ENCODE data around the gene SEMA4G. TPM values are rescaled to one million over a fixed set of nuclear protein-coding genes. Genes with fewer than 3 reads are reported as not detected.

Gene SEMA4G, protein sequence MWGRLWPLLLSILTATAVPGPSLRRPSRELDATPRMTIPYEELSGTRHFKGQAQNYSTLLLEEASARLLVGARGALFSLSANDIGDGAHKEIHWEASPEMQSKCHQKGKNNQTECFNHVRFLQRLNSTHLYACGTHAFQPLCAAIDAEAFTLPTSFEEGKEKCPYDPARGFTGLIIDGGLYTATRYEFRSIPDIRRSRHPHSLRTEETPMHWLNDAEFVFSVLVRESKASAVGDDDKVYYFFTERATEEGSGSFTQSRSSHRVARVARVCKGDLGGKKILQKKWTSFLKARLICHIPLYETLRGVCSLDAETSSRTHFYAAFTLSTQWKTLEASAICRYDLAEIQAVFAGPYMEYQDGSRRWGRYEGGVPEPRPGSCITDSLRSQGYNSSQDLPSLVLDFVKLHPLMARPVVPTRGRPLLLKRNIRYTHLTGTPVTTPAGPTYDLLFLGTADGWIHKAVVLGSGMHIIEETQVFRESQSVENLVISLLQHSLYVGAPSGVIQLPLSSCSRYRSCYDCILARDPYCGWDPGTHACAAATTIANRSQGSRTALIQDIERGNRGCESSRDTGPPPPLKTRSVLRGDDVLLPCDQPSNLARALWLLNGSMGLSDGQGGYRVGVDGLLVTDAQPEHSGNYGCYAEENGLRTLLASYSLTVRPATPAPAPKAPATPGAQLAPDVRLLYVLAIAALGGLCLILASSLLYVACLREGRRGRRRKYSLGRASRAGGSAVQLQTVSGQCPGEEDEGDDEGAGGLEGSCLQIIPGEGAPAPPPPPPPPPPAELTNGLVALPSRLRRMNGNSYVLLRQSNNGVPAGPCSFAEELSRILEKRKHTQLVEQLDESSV
- total RNA-seq = 0.54 TPM

DNA sequence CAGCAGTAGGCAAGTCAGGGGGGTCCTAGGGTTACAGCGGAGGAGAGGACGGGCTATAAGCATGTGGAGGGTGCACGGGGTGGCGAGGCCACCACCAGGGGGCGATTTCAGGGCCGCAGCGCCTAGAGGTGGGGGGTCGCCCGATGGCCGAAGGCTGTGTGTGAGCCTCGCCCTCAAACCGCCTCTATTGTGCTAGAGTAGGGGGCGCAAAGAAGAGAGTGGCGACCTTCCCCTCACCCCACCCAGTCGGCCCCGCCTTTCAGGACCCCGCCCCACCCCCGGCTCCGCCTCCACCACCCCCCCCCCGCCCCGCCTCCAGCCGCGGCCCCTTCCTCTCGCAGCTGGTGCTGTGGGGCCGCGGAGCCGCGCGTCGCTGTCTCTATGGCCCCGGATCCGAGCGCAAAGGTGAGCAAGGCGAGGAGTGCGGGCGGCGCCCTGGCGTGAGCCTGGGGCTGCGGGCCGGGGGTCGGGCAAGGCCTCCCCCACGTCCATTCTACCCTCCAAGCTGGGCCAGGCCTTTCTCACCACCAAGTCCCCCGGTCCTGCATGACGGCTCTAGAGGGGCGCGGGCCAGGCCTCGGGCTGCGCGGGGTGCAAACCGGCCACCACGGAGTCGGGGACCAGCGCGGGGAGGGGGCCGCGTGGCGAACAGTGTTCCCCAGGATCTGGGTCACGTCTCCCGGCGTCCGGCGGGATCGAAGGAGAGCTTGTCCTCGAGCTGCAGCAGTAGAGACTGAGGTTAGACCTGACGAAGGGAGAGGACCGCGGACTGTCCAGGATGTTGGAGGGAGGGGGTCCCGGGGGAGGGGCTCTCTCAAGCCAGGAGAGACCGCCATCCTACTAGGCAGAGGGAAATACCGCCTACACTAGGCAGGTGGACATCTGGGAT is at the start of gene SEMA4G:
TSS of gene SEMA4G (plus strand) at position 318 of the 889 bp plus-strand sequence. CDS start 3,409 bp downstream, outside the sequence.
- DNase-seq (ENCODE audit: low read depth in 2 of 3, low spot score in 2 of 3) = peak in 2 of 3 donors; percentile 54 to 60

DNA sequence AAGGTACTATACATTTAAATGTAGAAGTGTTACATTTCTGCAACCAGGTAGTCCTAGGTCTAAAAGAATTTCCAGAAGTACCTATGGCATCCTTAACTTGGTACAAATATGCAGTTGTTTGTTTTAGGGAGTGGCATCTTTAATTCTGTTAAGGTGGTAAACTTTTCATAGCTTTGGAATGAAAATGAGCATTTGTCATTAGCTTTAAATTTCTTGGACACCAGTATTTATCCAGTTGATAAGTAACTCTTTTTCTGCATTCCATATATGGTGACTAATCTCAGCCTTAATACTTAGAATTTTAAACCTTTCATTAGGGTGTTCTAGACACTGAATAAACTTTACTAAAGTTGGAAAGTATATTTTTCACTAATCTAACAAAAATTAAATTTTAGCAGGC is 45.7 kb upstream of the SEMA4G start:
- no peak for DNase-seq (ENCODE audit: low read depth in 2 of 3, low spot score in 2 of 3)

DNA sequence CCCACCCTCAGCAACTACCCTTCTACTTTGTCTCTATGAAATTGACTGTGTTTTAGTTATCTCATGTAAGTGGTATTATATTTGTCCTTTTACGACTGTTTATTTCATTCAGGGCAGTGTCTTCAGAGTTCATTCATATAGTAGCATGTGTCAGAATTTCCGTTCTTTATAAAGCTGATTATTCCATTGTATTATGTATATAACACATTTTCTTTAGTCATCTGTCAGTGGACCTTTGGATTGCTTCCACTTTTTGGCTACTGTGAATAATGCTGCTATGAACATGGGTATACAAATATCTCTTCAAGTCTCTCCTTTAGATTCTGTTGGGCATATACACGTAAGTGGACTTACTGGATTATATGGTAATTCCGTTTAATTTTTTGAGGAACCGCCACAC is 42.0 kb upstream of the SEMA4G start:
- DNase-seq (ENCODE audit: low read depth in 2 of 3, low spot score in 2 of 3) = no peak

DNA sequence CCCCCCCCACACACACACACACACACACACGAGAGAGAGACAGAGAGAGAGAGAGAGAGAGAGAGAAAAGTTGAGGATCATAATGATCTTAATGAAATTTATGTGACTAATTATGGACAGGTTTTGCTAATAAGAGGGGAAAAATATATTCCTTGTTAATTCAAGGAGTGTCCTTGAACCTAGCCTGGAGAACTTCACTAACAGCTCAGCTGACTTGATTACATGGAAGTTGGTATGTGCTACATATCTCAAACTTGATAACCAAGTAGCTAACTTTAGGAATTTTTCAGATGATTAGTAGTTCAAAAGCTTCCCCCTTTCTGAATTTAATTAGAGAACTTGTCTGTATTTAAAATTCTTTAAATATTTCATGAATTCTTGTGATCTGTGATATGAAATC is 41.3 kb upstream of the SEMA4G start:
- no peak for DNase-seq (ENCODE audit: low read depth in 2 of 3, low spot score in 2 of 3)

DNA sequence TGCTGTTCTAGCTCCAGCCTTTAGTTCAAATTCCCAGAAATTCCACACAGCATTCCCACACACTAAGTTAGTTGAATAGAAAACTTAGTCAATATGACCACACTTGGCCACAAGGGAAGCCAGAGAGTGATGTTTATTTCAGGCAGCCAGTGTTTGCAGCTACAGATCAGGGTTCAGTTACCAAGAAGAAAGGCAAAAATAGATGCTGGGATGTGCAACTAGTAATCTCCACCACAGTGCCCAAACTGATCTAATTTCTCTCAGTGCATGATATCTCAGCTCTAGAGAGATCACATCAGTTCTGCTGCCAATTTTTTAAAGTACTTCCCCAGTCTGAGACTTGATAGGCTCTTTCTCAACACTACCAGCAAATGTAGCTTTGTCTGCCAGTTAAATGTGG is 38.9 kb upstream of the SEMA4G start:
- DNase-seq (ENCODE audit: low read depth in 2 of 3, low spot score in 2 of 3) = no peak

DNA sequence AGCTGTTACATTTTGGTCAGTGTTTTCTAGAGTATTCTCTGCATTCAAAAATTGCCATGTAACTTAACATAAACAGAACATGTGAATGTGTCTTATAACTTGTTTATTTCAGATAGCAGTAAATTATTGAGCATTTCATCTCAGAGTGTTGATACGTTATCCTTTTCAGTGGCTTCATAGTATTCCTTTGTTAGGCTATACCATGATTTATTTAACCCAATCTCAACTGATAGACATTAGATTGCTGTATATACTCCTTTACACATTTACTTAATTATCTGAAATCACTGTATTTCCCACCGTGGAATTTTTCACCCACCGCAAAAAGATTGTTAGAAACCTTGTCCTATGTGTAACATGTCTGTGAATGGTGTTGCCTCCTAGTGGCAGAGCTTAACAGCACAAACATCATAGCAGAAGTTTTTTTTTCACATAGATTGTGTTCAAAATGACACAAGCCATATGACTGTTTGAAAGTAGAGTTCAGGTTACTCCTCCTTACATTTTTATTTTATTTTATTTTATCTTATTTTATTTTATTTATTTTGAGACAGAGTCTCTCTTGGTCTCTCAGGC is 35.1 kb upstream of the SEMA4G start:
- peak in 2 of 3 donors; percentile 14 to 33 for DNase-seq (ENCODE audit: low read depth in 2 of 3, low spot score in 2 of 3)

DNA sequence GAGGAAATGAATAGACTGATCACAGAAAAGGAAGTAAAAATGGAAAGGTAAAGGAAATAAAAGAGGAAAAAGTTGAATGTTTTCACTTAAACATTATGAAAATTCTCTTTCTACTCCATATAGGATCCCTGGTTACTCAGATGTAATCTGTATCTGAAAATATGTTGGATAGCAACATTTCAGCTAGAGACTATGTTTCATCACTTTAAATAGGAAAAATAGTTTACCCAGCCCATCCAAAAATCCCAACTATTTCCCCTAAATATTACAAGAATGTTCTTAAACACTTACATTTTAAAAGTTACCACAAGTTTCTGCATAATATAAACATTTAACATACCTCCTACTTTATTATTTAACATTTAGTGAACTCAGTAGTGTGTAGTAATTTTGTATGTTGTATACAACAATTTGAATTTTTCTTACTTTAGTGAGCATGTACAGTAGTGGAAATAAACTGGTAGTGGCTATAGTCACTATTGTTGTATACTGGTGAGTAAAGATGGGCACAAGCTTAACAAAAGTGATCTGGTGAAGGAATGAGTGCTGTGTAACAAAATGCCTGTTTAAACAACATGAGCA is 29.4 kb upstream of the SEMA4G start:
- DNase-seq (ENCODE audit: low read depth in 2 of 3, low spot score in 2 of 3) = no peak

DNA sequence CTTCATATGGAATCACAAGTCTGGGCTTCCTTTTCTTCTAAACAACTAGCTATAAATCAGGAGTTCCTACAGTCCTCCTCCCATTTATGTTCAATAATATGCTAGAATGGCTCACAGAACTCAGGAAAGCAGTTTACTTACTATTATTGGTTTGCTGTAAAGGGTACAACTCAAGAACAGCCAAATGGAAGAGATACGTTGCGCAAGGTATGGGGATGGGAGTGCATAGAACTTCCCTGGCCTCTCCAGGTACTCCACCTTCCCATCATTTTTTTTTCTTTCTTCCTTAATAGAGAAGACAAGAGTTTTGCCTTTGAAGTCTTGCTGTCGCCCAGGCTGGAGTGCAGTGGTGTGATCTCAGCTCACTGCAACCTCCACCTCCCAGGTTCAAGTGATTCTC is 27.1 kb upstream of the SEMA4G start:
- no peak for DNase-seq (ENCODE audit: low read depth in 2 of 3, low spot score in 2 of 3)

DNA sequence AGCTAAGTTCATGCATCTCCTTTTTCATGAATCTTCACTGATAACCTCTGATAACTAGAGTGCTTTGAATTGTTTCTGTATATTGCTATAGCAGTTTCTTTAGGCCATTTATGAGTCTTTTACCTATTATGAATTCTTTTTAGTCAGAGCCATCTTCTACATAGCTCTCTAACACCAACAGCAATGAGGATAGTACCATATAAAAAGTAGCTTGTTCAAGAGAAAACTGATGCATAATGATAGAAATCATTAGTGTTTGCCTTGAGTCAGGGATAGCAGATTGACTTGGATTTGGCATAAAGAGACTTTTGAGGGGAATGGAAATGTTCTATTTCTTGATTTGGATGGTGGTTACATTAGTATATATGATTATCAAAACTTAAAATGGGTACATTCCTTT is 25.8 kb upstream of the SEMA4G start:
- DNase-seq (ENCODE audit: low read depth in 2 of 3, low spot score in 2 of 3) = no peak

DNA sequence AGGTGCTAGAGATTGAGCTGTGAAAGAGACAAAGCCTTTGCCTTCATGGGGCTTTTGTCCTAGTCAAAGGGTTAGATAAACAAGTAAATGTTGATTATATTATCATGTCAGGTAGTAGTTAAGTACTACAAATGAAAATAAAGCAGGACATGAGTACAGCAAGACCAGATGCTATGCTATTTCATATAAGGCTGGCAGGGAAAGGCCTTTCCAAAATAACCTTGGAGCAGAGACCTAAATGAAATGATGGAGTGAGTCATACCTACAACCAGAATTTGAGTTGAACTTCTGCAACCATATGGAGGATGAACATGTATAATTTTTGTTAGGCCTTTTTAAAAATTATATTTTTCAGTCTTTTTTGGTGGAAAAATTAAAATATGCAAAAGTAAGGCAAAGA is 23.6 kb upstream of the SEMA4G start:
- DNase-seq (ENCODE audit: low read depth in 2 of 3, low spot score in 2 of 3) = no peak

DNA sequence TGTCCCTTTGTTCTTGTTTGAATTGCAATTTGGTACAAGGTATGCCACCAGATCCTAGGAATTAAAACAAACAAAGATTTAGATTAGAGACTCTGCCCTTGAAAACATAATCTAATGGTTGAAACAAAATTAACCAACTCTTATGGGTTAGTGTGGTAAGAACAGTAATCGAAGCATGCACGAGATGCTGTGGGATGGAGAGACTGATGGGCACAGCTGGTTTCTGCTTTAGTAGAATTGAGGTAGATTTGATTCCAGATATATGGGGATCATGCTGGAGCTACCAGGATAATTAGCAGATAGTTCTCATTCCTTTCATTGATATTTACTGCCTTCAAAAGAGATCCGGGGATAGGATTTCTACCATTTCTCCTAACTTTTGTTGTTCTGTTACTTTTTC is 20.4 kb upstream of the SEMA4G start:
- DNase-seq (ENCODE audit: low read depth in 2 of 3, low spot score in 2 of 3) = no peak

DNA sequence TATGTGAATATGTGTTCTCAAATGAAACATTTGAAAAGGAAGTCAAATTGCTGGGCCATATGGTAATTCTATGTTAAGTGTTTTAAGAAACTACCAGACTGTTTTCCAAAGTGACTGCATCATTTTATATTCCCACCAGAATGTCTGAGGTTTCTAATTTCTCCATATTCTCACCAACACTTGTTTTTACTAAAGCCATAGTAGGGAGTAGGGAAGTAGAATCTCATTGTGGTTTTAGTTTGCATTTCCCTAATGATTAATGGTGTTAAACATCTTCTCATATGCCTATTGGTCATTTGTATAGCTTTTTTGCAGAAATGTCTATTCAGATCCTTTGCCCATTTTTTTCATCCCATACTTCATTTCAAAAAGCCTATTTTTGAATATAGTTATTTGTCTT is 9.1 kb upstream of the SEMA4G start:
- no peak for DNase-seq (ENCODE audit: low read depth in 2 of 3, low spot score in 2 of 3)

DNA sequence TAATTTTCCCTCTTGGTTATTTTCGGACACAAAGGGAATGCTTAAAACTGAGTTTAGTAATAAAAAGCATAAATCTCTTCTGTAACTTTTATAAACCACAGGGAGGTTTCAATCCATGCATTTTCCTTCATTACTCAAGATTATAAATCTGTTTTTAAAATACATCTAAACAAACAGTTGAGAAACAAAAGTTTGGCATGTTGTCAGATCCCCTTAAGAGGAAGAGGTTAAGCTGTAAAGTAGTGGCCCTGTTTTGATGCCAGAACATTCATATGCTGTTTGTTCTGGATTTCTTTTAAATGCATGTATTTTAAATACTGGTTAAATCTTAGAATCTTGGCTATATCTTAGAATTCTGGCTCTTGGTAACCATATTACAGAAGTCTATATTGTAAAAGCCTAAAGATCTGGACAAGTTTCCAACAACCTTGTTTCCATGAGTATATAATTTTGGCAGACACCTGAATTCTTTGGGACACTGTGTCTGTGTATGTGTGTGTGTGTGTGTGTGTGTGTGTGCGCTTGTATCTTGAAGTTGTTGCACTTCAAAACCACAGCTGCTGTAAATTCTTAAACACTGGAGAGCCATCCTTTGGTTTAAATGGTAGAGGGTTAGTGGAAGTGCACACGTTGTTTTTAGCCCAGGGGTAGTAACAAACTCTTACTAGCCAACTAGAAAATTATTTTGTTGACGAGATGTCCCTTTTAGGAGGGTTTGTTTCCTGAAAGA is 6.8 kb upstream of the SEMA4G start:
- DNase-seq (ENCODE audit: low read depth in 2 of 3, low spot score in 2 of 3) = no peak

DNA sequence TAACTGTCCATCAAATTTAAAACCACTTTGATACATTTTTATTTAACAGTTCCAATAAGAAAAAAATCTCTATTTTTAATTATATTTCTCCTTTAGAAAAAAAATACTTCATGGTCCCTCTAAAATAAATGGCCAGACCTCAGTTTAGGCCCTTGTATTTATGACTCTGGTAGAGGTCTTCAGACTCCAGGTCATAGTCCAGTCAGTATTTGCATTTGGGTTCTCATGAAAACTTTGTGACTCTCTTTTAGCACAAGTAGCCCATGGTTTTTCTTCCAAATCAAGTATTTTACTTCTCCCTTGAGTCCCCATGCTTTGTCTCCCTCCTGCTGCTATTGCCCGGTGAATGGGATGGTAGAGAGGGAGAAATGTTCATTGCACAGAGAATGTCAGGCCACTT is 5.5 kb upstream of the SEMA4G start:
- DNase-seq (ENCODE audit: low read depth in 2 of 3, low spot score in 2 of 3) = no peak

DNA sequence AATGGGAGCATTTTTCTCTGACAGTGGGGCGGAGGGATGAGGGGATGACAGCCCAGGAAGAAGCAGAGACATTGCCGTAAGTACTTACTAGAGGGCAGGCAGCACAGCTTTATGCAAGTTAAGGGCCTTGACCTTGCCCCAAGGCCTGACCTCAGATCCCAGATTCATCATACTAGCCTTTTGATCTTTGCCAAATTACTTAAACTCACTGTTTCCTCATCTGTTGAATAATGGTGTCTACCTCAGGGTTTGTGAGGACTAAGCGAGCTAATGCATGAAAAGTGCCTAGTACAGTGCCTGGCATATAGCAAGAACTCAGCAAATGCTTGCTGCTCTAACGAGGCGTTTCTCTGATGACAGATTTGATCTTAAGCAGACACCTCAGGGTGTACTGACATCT is 3.5 kb upstream of the SEMA4G start:
- DNase-seq (ENCODE audit: low read depth in 2 of 3, low spot score in 2 of 3) = no peak

DNA sequence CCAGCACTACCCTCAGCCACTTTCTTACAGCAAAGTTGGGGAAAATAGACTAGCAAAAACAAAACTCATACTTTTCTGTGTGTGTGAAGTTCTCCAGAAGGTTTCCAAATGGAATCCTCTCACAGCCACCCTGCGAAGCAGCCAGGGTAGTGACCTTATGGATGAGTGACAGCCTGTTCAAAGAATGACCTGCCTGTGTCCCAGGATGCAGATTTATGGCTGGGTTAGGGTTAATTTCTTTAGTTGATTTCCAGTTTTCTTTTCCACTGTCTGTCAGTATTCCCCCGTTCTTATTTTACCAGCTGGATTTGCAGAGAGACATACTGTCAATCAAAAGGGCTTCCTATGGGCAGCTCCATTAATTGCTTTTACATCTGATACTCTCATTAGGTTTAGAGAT is 2.4 kb upstream of the SEMA4G start:
- no peak for DNase-seq (ENCODE audit: low read depth in 2 of 3, low spot score in 2 of 3)

DNA sequence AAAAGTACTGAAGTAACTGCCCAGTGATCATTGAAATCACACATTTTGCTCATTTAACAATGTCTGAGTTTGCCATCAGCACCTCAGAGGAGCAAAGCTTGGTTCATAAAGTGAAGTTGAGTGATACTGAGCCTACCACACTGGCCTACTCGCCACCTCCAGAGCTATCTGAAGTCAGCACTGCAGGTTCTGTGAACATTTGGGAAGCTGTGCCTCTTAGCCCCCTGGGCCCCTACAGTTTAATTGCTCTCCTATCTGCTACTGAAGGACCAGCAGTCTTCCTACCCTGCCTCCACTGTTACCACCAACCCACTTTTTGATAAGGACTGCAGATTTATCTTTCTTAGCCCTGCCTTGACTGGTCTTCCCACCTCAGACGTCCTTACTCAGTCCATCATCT is 2.0 kb upstream of the SEMA4G start:
- DNase-seq (ENCODE audit: low read depth in 2 of 3, low spot score in 2 of 3) = no peak

DNA sequence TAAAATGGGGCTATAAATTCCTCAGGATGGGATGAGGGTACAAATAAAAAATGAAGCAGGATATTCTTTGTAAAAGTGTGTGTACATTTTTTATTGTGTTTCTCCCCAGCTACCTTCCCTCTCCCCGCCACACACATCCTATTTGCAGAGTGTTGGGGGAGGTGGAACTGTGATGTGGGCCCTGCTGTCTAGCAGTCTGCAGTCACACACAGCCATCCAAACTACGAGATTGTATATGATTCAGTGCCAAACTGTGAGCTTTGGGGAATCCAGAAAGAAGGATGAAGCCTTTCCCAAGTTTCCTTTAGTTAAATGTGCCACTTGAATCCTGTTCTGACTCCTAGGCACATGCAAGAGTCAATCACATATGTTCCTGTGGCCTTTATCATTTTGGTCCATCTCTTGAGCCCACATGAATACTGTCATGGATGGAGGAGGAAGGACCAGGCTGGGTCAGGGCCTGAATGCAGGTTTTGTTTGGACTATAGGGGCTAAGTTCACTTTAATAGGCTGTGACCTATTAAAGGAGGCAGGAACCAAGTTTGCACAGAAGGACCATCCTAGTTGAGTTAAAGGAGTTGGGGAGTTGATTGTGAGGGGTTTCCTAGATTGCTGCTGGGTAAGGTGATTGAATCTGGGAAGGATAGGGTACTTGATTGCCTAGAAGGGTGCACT is 1.1 kb upstream of the SEMA4G start:
- no peak for DNase-seq (ENCODE audit: low read depth in 2 of 3, low spot score in 2 of 3)

DNA sequence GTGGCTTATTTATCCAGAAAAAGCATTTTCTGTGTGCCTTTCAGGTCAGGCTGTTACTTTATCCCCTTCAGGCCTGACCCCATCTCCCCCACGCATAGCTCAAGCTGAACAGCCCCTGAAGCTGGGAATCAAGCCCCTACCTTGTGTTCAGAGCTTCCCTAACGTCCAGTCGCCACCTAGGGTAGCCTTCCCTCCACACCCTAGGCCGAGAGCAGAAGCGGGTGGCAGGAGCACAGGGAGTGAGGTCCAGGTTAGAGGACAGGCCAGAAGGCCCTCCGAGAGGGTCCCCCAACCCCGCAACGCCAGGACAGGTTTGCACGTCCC is 479 bp upstream of the SEMA4G start:
- DNase-seq (ENCODE audit: low read depth in 2 of 3, low spot score in 2 of 3) = no peak
